OCI-LY1 (cell line): ENCODE data around the gene ATF7IP2.

ENCODE experiments used
- H2AFZ ChIP-seq: fragments of 200-600 bp; sonication (generic), shearing (Covaris generic); 2 replicates; pipeline ENCODE4 v1.6.0; 2014; ENCODE audit warnings: antibody characterized with exemption, mild to moderate bottlenecking, low read length
- H3F3A ChIP-seq: fragments of 200-600 bp; sonication (generic), shearing (Covaris generic); 2 replicates; pipeline ENCODE4 v1.6.0; 2014; ENCODE audit warnings: mild to moderate bottlenecking, antibody characterized with exemption, low read length, moderate library complexity; ENCODE audit not compliant: insufficient read depth
- H3K27ac ChIP-seq: fragments of 200-600 bp; sonication (generic); 2 replicates; pipeline ENCODE4 v1.5.1; 2014; ENCODE audit warnings: low read length, mixed run types, mild to moderate bottlenecking, low read depth; ENCODE audit not compliant: poor library complexity, severe bottlenecking
- H3K27me3 ChIP-seq: fragments of 200-600 bp; sonication (generic); 2 replicates; pipeline ENCODE4 v1.6.0; 2014; ENCODE audit warnings: antibody characterized with exemption, mild to moderate bottlenecking, low read length, moderate library complexity; ENCODE audit not compliant: insufficient read depth
- H3K36me3 ChIP-seq: fragments of 200-600 bp; sonication (generic); 2 replicates; pipeline ENCODE4 v1.6.1; 2014; ENCODE audit warnings: mild to moderate bottlenecking, antibody characterized with exemption, low read length, moderate library complexity, mixed read lengths; ENCODE audit not compliant: insufficient read depth
- H3K4me1 ChIP-seq: fragments of 200-600 bp; sonication (generic); 2 replicates; pipeline ENCODE4 v1.5.1; 2014; ENCODE audit warnings: mild to moderate bottlenecking, low read length, moderate library complexity; ENCODE audit not compliant: insufficient read depth, severe bottlenecking
- H3K4me2 ChIP-seq: fragments of 200-600 bp; sonication (generic), shearing (Covaris generic); 2 replicates; pipeline ENCODE4 v1.6.1; 2014; ENCODE audit warnings: low read length
- H3K4me3 ChIP-seq: fragments of 200-600 bp; sonication (generic); 2 replicates; pipeline ENCODE4 v1.5.1; 2014; ENCODE audit warnings: low read length, low read depth, mild to moderate bottlenecking, mixed read lengths; ENCODE audit not compliant: poor library complexity, severe bottlenecking
- H3K79me2 ChIP-seq: fragments of 200-600 bp; shearing (Covaris generic); 2 replicates; pipeline ENCODE4 v1.6.1; 2016; ENCODE audit warnings: mixed run types, low read length, mixed read lengths; ENCODE audit not compliant: insufficient read depth
- H3K9ac ChIP-seq: fragments of 200-600 bp; sonication (generic), shearing (Covaris generic); 2 replicates; pipeline ENCODE4 v1.6.1; 2014; ENCODE audit warnings: mild to moderate bottlenecking, low read length, mixed read lengths
- H3K9me2 ChIP-seq: fragments of 200-600 bp; sonication (generic), shearing (Covaris generic); 2 replicates; pipeline ENCODE4 v1.6.1; 2014; ENCODE audit warnings: low read depth, mild to moderate bottlenecking, low read length, mixed read lengths
- H3K9me3 ChIP-seq: fragments of 200-600 bp; shearing (Covaris generic); 2 replicates; pipeline ENCODE4 v1.6.1; 2014; ENCODE audit warnings: low read length, mixed read lengths
- H4K20me1 ChIP-seq: fragments of 200-600 bp; sonication (generic), shearing (Covaris generic); 2 replicates; pipeline ENCODE4 v1.6.0; 2016; ENCODE audit warnings: mild to moderate bottlenecking, low read length; ENCODE audit not compliant: insufficient read depth
- CTCF ChIP-seq: fragments of 200-600 bp; sonication (generic), shearing (Covaris generic); IDR thresholded peaks from 2 replicates; pipeline ENCODE4 v1.5.1; 2017; ENCODE audit warnings: mild to moderate bottlenecking, antibody characterized with exemption, low read length, moderate library complexity, mixed read lengths
- EZH2 ChIP-seq: fragments of 200-600 bp; sonication (generic), shearing (Covaris generic); IDR thresholded peaks from 2 replicates; pipeline ENCODE4 v1.8.0; 2017; ENCODE audit warnings: borderline replicate concordance, mixed run types, mild to moderate bottlenecking, antibody characterized with exemption, low read length, moderate library complexity, mixed read lengths

ATF7IP2 gene

DNA sequence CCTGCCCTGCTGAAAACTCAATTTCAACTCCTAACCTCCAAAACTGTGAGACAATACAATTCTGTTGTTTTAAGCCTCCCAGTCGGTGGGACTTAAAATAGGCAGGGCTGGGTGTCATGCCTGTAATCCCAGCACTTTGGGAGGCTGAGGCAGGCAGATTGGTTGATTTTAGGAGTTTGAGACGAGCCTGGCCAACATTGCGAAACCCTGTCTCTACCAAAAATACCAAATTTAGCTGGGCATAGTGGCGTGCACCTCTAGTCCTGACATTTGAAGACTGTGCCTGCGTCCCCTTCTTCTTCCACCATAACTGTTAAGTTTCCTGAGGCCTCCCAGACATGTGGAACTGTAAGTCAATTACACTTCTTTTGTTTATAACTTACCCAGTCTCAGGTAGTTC, 36.0 kb upstream of the ATF7IP2 start:
- no peak overlapping the region for H3K4me2 ChIP-seq
- no peaks in the 10 kb centered on the region for H3K27me3 ChIP-seq
- H3K4me3 ChIP-seq = no peak overlapping the region
- no peaks in the 10 kb centered on the region for H3K9me3 ChIP-seq
- no peaks in the 10 kb centered on the region for H3K79me2 ChIP-seq
- H4K20me1 ChIP-seq = no peaks in the 10 kb centered on the region
- H3K9ac ChIP-seq = no peak overlapping the region
- no peaks in the 10 kb centered on the region for H3K36me3 ChIP-seq
- H3F3A ChIP-seq = no peaks in the 10 kb centered on the region
- H3K4me1 ChIP-seq = no peaks in the 10 kb centered on the region
- H2AFZ ChIP-seq = no peak overlapping the region
- H3K9me2 ChIP-seq = no peaks in the 10 kb centered on the region
- no peak overlapping the region for H3K27ac ChIP-seq
- TF ChIP-seq EZH2 = no peak
- no peak for TF ChIP-seq CTCF

GRCh38 chr16:10352262-10352661, 33.6 kb upstream of the ATF7IP2 start:
- Histone ChIP-seq H3K79me2 (no peaks in the 10 kb centered on the region), H3K9ac (no peak overlapping the region), H3K4me3 (no peak overlapping the region), H3K4me1 (no peaks in the 10 kb centered on the region), H4K20me1 (no peaks in the 10 kb centered on the region), H3K9me3 (peaks cover 7% of the 10 kb centered on the region; the same call in 1 of the 2 replicates), H3F3A (no peaks in the 10 kb centered on the region), H3K4me2 (no peak overlapping the region), H3K27ac (no peak overlapping the region), H3K9me2 (no peaks in the 10 kb centered on the region), H3K36me3 (no peaks in the 10 kb centered on the region), H3K27me3 (no peaks in the 10 kb centered on the region), H2AFZ (no peak overlapping the region)
- TF ChIP-seq CTCF (no peak), EZH2 (no peak)

- H2AFZ ChIP-seq = no peak overlapping the region
- H3K36me3 ChIP-seq = no peaks in the 10 kb centered on the region
- H3K4me2 ChIP-seq = no peak overlapping the region
- no peaks in the 10 kb centered on the region for H3K4me1 ChIP-seq
- TF ChIP-seq EZH2 = no peak
- H3K9me3 ChIP-seq = peaks cover 7% of the 10 kb centered on the region; the same call in 1 of the 2 replicates
- no peaks in the 10 kb centered on the region for H3K9me2 ChIP-seq
- no peak overlapping the region for H3K9ac ChIP-seq
- no peaks in the 10 kb centered on the region for H3K27me3 ChIP-seq
- no peaks in the 10 kb centered on the region for H4K20me1 ChIP-seq
- no peak overlapping the region for H3K27ac ChIP-seq
- H3F3A ChIP-seq = no peaks in the 10 kb centered on the region
- no peak overlapping the region for H3K4me3 ChIP-seq
- no peaks in the 10 kb centered on the region for H3K79me2 ChIP-seq
Observed at GRCh38 chr16:10355589-10355988, 30.3 kb upstream of the ATF7IP2 start.
